Right renal cortex interstitium (tissue), 3 donors: Measurements from ENCODE around the gene KLHDC7B. TPM values are rescaled to one million over a fixed set of nuclear protein-coding genes. Genes with fewer than 3 reads are reported as not detected.

Source experiments
- DNase-seq, 3 donors: peaks; one replicate each; pipeline ENCODE4 v3.0.0-alpha.2; 2013; ENCODE audit warnings: low read depth in 3 of 3, low spot score in 2 of 3
- polyA plus RNA-seq, 3 donors: library from polyadenylated mRNA; unstranded; fragments of 120-200 nt; gene quantifications; one replicate each; pipeline ENCODE4 v1.2.1, GENCODE V29; 2013; ENCODE audit not compliant: insufficient read length in 3 of 3

The KLHDC7B gene
- polyA plus RNA-seq, 3 donors, result 0.04 to 0.86 (median 0.36) TPM

DNA sequence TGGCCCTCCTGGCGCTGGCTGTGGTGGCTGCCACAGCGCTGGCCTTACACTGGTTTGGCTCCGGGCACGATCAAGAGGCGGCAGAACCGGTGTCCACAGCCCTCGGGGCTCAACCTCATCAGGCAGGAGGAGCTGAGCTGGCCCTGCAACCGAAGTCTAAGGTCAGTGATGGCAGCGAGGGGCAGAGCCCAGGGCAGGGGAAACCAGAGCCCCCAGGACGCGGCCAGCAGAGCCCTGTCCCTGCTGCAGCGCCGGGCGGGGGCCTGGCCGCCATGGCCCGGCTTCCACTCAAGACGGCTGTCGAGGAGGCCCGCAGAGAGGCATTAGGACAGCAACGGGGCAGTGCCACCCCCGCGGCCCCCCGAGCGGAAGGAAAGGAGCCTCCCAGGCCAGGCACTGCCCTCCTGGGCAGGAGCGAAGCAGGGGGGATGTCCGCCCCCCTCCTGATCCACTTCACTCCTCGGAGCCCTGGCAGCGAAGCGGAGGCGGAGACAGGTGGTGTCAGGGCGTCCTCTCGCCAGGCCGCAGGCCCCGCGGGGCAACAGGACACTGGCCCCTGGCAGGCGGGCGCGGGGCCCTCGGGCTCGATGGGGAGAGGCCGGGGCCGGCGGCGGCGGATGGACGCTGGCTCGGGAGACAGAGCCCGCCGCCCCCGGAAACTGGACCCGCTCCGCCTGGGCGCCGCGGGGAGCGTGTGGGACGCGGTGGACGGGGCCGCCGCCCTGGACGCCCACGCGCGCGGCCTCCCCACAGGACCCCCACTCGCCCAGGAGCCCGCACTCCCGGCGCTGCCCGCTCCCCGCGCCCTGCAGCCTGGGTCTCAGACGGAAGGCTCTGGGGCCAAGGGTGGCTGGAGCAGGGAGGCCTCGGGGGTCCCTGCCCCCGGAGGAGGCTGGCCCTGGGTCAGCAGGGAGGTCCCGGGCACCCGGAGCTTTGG is 895 bp downstream of the KLHDC7B start:
- DNase-seq, result no peak

DNA sequence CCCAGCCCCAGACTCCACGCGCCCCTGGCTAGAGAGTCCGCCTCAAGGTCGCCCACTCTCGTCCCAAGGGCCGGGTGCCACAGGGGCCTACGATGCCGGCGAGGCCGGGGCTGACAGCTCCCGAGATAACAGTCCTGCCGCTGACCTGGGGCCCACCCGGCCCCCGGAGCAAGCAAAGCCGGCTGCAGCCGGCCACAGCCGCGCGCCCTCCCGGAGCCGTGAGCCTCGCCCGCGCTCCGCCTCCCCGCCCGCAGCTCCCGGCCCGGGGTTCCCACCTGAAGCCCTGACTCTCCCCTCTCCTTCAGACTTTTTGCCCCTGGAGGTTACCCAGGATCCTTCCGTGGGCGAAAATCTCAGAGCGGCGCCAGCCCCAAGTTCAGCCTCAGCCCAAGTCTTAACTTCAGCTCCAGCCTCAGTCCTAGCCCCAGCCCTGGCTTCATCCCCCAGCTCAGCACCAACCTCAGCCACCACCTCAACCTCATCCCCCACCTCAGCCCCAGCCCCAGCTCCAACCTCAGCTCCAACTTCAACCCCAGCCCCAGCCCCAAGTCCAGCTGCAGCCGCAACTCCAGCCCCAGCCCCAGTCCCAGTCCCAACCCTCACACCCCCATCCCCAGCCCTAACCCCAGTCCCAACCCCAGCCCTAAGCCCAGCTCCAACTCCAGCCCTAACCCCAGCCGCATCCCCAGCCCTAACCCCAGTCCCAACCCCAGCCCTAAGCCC is 1.7 kb downstream of the KLHDC7B start:
- no peak for DNase-seq

DNA sequence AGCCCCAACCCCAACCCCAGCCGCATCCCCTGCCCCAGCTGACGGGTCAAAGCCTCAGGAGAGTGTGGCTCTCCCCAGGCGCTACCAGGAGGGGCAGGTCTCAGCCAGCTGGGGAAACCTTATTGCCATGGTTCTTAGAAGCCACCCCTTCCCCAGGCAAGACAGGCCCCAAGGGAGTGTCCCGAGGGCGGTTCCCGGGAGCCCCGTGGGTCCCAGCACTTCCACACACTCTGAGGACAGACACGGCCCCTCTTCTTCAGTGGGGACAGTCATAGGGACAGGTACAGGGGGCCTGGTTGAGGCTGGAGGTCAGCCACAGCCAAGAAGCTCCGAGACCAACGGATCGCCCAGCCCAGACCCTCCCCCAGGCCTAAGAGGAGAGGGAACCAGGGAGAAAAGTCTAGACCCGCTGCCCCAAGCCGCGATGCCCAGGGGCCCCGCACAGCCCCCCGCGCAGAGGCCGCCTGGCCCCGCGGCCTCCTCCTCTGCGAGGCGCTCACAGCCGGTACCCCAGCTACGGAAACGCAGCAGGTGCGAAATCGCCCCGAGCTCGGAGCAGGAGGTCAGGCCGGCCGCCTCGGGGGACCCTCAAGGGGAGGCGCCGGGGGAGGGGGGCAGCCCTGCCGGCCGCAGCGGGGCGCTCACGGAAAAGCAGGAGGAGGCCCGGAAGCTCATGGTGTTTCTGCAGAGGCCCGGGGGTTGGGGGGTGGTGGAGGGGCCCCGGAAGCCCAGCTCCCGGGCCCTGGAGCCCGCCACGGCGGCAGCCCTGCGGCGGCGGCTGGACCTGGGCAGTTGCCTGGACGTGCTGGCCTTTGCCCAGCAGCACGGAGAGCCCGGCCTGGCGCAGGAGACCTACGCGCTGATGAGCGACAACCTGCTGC is 2.6 kb downstream of the KLHDC7B start:
- DNase-seq, result no peak

DNA sequence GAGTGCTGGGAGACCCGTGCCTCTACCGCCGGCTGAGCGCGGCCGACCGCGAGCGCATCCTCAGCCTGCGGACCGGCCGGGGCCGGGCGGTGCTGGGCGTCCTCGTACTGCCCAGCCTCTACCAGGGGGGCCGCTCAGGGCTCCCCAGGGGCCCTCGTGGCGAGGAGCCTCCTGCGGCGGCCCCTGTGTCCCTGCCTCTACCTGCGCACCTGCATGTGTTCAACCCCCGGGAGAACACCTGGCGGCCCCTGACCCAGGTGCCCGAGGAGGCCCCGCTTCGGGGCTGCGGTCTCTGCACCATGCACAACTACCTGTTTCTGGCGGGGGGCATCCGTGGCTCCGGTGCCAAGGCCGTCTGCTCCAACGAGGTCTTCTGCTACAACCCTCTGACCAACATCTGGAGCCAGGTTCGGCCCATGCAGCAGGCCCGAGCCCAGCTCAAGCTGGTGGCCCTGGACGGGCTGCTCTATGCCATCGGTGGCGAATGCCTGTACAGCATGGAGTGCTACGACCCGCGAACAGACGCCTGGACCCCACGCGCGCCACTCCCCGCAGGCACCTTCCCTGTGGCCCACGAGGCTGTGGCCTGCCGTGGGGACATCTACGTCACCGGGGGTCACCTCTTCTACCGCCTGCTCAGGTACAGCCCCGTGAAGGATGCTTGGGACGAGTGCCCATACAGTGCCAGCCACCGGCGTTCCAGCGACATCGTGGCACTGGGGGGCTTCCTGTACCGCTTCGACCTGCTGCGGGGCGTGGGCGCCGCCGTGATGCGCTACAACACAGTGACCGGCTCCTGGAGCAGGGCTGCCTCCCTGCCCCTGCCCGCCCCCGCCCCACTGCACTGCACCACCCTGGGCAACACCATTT is 3.5 kb downstream of the KLHDC7B start:
- DNase-seq, result no peak

DNA sequence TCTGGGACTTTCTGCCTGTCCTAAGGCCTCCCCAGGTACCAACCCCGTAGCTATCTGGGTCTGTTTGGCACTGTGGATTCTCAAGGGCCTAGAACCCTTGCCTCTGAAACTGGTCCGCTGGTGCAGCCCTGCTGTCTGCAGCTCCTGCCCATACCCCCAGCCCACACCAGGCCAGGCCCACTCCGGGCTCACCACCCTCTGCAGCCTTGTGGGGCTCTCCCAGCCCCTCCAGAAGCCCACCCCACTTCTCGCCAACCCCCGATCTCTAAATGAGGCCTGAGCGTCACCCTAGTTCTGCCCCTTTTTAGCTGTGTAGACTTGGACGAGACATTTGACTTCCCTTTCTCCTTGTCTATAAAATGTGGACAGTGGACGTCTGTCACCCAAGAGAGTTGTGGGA is 4.7 kb downstream of the KLHDC7B start:
- DNase-seq, result no peak

DNA sequence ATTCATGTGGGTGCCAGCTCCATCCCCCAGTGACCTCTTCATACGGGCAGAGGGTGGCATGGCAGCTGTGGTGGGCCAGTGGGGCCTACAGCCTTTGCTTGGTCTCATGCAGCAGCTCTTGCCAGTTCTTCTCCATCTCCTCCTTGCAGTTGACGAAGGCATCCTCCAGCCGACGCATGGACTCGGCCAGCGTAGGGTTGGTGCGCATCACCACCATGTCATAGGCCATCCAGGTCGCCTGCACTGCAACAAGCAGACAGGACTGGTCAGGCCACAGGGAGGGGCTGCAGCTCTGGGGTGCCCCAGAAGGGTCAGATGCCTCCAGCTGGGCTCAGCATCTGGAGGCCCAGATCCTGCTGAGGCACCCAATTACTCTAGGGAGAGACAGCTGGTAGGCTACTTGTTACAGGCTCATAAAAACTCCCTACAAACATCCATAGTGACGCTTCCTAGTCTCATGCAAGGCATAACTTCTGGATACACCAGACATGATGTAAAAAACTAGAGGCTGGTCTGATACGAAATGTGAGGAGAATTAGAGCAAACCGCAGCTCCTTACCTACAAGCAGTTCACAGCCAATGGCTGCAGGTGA is 5.6 kb downstream of the KLHDC7B start:
- no peak for DNase-seq

DNA sequence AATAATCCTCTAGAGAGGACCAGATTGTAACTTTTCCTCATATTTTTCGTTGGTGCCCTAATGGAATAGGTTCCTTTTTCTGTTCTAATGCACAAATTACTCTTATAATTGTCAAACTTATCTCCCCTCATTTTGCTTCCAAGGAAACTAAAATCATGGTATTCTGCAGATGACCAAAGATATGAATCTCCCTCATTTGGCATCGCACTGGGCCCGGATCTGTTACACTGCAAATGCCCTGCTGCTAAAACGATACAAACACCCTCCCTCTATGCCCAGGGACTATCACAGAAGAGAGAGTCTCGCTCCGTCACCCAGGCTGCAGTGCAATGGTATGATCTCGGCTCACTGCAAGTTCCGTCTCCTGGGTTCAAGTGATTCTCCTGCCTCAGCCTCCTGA is 7.6 kb downstream of the KLHDC7B start:
- no peak for DNase-seq

DNA sequence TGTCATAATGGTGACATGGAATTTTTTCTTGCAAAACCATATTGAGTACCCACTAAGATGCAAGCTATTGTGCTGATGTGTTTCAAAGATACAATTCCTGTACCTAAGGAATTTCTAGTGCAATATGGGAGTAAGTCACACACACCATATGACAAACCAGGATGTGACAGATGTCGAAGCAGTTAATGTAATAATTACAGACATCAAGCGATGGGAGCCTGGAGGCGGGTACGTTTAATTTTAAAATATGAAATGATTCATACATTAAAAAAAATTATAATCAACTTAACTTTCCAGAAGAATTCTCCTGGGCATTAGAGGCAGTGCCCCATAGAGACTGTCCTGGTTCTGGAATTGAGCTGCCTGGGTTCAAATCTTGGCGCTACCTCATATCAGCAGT is 11.0 kb downstream of the KLHDC7B start:
- DNase-seq, result no peak

DNA sequence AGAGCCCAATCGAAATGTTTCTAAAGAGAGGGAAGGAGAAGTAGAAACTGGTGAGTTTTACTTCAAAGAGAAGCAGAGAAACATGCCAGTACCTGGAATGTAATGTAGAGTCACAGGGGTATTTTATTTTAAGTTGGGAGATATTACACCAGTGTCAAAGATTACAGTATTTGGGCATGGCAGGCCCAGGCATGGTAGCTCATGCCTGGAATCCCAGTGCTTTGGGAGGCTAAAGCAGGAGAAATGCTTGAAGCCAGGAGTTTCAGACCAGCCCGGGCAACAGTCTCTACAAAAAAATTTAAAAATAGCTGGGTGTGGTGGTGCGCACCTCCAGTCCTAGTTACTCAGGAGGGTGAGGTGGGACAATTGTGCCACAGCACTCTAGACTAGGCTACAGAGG is 14.3 kb downstream of the KLHDC7B start:
- DNase-seq, result no peak

DNA sequence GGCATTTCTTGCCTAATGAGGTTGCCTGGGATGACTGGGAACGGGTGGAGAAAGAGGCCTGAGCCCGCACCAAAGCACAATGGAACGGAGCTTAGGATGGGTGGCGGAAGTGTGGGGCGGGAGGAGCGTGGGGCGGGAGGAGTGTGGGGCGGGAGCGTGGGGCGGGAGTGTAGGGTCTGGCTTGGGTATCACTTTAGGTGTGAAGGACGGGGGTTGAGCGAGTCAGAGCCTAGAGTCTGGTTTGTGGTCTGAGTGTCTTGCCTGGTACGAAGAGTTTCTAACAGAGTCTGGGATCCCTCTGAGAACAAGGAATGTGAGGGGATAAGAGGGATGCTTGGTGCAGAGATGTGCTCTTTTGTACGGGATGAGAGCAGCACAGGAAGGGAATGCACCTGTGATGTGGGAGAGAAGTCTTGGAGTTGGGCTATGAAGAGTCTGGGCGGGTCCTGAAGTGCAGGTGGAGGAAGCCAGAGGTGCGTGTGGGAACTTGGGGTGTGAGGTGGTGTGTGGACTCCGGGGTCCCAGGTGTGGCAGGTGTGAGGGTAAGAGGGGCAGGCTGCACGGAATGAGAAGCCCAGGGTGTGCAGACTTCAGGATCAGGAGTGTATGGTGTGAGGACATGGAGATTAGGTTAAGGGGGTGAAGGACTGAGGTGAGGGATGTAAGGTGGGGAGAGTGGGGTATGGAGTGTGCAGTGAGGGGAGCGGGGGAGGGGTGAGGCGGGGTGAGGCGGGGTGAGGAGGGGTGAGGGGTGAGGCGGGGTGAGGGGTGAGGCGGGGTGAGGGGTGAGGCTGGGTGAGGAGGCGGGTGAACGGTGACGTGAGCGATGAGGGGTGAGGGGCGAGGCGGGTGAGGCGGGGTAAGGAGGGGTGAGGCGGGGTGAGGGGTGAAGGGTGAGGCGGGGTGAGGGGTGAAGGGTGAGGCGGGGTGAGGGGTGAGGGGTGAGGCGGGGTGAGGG is 16.0 kb downstream of the KLHDC7B start:
- no peak for DNase-seq

DNA sequence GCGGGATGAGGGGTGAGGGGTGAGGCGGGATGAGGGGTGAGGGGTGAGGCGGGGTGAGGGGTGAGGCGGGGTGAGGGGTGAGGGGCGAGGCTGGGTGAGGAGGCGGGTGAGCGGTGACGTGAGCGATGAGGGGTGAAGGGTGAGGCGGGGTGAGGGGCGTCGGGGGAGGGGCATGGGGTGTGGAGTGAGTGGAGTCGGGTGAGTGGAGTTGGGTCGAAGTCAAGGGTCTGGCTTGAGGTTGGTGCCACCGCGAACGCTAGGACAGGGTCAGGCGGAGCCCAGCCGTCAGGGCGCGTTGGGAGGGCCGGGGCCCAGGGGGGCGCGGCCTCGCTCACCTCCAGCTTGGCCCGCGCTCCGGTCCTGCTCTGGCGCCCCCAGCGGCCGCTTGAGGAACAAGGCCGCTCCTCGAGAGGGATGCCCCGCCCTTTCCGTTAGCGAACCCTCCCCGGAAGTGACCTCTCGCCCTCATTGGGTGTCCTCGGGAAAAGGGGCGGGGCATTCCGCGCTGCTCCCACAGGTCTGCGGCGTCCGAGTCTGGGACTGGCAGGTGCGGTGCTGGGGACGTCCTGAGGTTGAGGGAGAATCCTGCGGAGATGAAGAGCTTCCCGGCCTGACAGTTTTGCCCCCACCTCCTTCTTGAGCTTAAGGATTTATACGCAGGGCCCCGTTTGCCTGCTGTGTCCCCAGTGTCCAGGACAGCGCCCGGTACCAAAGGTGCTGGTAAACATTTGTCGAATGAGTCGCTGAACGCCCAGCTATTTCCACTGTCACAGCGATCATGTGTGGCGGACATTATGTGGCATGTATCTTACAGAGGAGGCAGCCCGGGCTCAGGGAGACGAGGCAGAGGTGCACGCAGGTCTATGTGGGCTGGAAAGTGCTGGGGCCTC is 17.1 kb downstream of the KLHDC7B start, which contains the start of gene SYCE3:
Gene SYCE3, minus strand, starts transcription at position 397 of the 890 bp plus-strand sequence. CDS start 6,514 bp downstream, outside the sequence.
- DNase-seq, result peak; percentile 75 to 91 (median 81)

DNA sequence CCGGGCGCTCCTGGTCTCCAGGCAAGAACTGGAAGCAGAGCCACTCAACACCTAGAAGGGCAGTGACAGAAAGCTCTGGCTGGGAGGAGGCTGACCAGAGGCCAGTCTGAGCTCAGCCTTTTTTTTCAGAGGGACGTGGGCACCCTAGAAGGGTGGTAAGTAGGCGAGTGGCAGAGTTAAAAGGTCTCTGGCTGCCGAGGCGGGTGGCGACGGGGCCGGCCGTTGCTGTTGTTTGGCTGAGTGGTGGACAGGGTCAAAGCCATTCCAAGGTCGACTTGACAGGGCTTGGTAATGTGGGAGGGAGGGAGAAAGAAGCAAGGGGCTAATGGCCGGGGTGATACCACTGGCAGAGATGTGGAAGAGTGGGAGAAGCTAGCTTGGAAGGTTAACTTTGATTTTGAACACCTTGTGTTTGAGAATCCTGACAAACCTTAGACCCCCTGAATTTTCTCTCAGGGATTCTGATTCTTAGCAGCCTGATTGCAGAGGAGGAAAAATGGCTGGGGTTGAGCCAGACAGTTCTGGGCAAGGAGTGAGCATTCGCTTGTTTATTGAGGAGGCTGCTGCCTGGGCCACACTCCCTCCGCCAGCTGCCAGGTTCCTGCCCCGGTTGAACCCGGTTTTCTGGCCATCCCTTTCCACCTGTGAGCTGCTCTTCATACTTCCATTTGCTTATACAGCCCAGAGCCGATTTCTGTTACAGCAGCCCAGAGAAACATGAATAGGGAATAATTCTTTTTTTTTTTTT is 17.9 kb downstream of the KLHDC7B start:
- no peak for DNase-seq

DNA sequence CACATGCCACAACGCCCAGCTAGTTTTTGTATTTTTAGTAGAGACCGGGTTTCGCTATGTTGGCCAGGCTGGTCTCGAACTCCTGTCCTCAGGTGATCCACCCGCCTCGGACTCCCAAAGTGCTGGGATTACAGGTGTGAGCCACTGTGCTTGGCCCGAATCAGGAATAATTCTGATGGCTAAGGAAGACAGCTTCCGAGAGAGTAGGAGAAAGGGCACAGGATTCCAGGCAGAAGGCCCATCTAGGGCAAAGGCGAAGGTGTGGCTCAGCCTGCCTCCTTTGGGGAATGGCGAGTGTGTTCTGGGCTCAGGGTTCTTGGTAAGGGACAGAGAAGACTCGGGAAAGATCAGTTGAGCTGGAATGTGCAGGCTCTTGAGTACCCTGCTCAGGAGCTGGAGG is 18.6 kb downstream of the KLHDC7B start:
- DNase-seq, result no peak

DNA sequence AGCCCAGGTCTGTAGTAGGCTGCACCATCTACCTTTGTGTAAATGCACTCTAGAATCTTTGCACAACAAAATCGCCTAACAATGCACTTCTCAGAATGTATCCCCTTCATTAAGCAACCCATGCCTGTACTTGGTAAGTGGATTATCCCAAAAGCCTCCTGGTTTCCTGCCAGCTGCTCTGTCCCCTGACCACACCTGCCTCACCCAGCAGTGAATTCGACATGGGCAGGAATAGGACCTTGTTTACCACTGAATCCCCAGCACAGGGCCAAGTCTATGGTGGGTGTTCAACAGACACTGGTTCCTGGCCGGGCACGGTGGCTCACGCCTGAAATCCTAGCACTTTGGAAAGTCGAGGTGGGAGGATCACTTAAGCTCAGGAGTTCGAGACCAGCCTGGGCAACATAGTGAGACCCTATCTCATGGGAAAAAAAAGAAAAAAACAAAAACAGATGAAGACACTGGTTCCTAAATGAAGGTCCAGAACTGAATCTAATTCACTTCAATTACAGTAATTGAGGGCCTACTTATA is 22.1 kb downstream of the KLHDC7B start:
- DNase-seq, result no peak

DNA sequence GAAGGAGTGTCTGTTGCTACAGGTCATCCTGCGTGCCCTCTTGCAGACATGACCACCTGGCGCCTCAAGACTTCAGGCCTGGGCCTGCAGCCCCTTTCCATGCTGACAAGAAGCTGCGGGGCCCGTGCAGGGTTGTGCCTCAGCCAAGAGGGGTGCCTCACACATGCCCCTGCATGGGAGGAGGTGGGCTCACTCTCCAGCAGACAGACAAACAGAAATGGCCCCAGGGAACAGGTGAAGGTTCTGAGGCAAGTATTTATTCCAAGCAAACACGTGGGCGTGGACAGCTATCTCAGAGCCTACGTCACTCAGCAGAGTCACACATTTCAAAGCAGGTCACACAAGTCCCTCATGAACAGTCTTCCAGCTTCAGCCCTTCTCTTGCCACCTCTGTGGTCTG is 22.9 kb downstream of the KLHDC7B start:
- no peak for DNase-seq

DNA sequence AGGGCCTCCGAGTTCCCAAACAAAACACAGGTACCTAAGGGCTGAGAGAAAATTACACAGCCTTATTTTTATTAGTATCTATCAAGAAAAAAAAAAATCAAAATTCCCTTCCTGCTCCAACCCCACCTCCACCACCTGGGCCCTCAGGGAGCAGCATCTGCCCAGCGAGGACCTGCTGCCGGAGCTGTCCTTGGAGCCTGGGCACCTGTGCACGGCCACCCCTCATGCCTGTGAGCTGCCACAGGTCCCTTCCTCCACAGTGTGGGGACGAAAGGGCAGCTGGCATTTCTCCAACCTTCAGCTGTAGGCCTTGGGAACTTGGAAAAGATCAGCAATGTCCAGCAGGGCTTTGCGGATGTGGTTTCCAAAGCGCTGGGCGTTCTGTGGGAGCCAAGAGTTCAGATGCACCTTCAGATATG is 23.4 kb downstream of the KLHDC7B start:
- no peak for DNase-seq
